Activated CD8-positive, alpha-beta memory T cell treated with anti-CD3 and anti-CD28 coated beads, Interleukin-2, amount 50 U/mL, for 24 hours (primary cell): ENCODE data around the gene TARDBP.
A peak's percentile ranks its signal among the peaks of the same experiment; 100 is the strongest.
"Not testable (repeated sequence)": the region's sequence is repeated elsewhere in the genome, so short reads cannot be mapped to it uniquely, and the experiment has no call there.

Experiments used
- DNase-seq: peaks from one replicate; pipeline ENCODE4 v3.0.0-alpha.2; 2020; ENCODE audit errors: extremely low read depth

Gene TARDBP

GRCh38 chr1:11012260-11013159 is at the start of gene TARDBP:
TSS of gene TARDBP (plus strand) at chr1:11012654. CDS start at chr1:11013728, 1,074 bp downstream.
- DNase-seq = peak; percentile 68

- no peak for DNase-seq
Observed at GRCh38 chr1:10965546-10966226, 46.8 kb upstream of the TARDBP start.

GRCh38 chr1:10967090-10967489 is 45.4 kb upstream of the TARDBP start:
- no peak for DNase-seq

- no peak for DNase-seq
Observed at GRCh38 chr1:10968411-10968826, 44.0 kb upstream of the TARDBP start.

GRCh38 chr1:10969267-10969970 is 43.0 kb upstream of the TARDBP start:
- no peak for DNase-seq

- DNase-seq = no peak
Observed at GRCh38 chr1:10969971-10970332, 42.5 kb upstream of the TARDBP start.

GRCh38 chr1:10973552-10973951 is 38.9 kb upstream of the TARDBP start:
- no peak for DNase-seq

- no peak for DNase-seq
Observed at GRCh38 chr1:10973956-10974881, 38.2 kb upstream of the TARDBP start.

- no peak for DNase-seq
Observed at GRCh38 chr1:10975567-10976326, 36.7 kb upstream of the TARDBP start.

GRCh38 chr1:10978719-10979118 is 33.7 kb upstream of the TARDBP start:
- no peak for DNase-seq

GRCh38 chr1:10979483-10979920 is 33.0 kb upstream of the TARDBP start:
- no peak for DNase-seq

GRCh38 chr1:10980094-10980577 is 32.3 kb upstream of the TARDBP start:
- DNase-seq = no peak

GRCh38 chr1:10980841-10981727 is 31.4 kb upstream of the TARDBP start:
- DNase-seq = no peak

GRCh38 chr1:10986525-10986890 is 25.9 kb upstream of the TARDBP start:
- DNase-seq = no peak

- no peak for DNase-seq
Observed at GRCh38 chr1:10987840-10988417, 24.5 kb upstream of the TARDBP start.

GRCh38 chr1:10989095-10989494 is 23.4 kb upstream of the TARDBP start:
- DNase-seq = no peak

GRCh38 chr1:10989920-10990516 is 22.4 kb upstream of the TARDBP start:
- not testable (repeated sequence) for DNase-seq

- no peak for DNase-seq
Observed at GRCh38 chr1:10990828-10991227, 21.6 kb upstream of the TARDBP start.

GRCh38 chr1:10992004-10992403 is 20.4 kb upstream of the TARDBP start:
- not testable (repeated sequence) for DNase-seq
